GM19324 (cell line): ENCODE data around the gene TPM2.
"Not testable (repeated sequence)": the region's sequence is repeated elsewhere in the genome, so short reads cannot be mapped to it uniquely, and the experiment has no call there.

Experiments
- ATAC-seq: cut with Tn5 transposase; IDR thresholded peaks from one replicate; pipeline ENCODE4 v1.9.1; 2021; ENCODE audit warnings: mild to moderate bottlenecking, moderate library complexity; ENCODE audit not compliant: unreplicated experiment, low FRiP score

Gene TPM2

DNA sequence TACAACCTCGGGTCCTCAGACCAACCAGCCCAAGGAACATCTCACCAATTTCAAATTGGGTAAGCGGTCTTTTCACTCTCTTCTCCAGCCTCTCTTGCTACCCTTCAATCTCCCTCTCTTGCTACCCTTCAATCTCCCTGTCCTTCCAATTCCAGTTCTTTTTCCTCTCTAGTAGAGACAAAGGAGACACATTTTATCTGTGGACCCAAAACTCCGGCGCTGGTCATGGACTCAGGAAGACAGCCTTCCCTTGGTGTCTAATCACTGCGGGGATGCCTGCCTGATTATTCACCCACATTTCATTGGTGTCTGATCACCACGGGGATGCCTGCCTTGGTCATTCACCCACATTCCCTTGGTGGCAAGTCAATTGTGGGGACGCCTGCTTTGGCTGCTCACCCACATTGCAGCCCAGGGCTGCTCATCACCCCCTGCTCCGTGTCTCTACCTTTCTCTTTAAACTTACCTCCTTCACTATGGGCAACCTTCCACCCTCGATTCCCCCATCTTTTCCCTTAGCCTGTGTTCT, 52.2 kb downstream of the TPM2 start:
- ATAC-seq: not testable (repeated sequence)

DNA sequence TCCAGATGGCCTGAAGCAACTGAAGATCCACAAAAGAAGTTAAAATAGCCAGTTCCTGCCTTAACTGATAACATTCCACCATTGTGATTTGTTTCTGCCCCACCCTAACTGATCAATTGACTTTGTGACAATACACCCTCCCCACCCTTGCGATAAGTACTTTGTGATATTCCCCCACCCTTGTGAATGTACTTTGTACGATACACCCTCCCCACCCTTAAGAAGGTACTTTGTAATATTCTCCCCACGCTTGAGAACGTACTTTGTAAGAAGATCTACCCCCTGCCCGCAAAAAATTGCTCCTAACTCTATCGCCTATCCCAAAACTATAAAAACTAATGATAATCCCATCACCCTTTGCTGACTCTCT, 52.9 kb downstream of the TPM2 start:
- not testable (repeated sequence) for ATAC-seq

DNA sequence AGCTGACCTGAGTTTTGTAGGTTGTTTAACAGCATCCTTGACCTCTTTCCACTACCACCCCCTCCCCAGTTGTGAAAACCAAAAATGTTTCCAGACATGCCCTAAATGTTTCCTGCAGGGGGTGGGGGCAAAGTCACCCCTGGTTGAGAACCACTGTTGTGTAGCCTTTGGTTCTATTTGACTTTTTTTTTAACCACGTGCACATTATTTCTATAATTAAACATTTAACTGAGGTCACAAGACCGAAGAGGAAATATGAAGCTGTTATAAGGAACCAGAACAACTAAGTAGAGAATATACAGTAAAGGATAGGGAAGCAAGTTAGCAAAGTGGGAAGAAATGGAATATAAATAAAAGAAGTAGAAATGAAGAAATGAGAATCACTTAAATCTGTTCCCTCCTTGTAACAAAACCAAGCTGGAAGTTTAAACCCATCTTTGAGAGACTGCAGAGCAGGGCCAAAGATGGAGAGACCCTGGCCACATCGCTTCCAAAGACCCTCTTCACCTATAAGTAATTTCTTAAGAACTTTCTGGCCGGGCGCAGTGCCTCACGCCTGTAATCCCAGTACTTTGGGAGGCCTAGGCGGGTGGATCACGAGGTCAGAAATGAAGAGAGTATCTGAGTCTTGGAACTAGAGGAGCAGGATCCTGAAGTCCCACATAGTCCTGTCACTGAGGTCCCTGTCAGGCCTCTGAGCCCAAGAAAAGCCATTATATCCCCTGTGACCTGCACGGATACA, 53.4 kb downstream of the TPM2 start:
- ATAC-seq: no peak

DNA sequence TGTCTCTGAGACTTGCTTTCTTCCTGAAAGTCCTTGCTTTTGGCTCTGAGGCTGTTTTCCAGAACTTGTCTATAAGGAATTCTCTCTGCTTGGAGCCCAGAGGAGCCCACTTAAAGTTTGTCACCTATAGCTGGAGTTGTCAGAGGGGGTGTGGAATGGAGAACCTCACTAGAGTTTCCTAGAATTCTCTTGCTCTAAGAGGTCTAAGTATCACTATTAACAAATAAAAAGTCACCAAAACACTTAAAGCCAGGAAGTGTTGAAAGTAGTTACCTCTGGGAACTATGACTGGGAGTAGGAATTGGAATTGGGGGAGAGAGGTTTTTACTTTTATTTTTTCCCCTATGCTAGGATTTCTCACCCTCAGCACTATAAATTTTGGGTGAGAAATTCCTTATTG, 54.0 kb downstream of the TPM2 start:
- no peak for ATAC-seq
